Measurements from ENCODE around the gene LSM14A.
"Not testable (repeated sequence)": the region's sequence is repeated elsewhere in the genome, so short reads cannot be mapped to it uniquely, and the experiment has no call there.

Gene LSM14A

DNA sequence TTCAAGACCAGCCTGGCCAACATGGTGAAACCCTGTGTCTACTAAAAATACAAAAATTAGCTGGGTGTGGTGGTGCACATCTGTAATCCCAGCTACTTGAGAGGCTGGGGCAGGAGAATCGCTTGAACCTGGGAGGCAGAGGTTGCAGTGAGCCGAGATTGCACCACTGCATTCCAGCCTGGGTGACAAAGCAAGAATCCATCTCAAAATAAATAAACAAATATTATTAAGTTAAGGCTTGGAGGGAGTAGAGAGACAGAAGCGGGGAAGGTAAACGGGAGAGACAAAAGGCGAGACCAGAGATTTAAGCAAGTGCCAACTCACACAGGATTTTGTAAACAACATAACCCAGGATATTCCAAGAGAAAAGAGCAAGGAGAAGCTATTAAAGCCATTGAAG, 12.8 kb upstream of the LSM14A start:
- not testable (repeated sequence) for DNase-seq

GRCh38 chr19:34161902-34162301, 10.4 kb upstream of the LSM14A start:
- DNase-seq: not testable (repeated sequence)

GRCh38 chr19:34165295-34165738, 7.0 kb upstream of the LSM14A start:
- no peak for DNase-seq

- DNase-seq: not testable (repeated sequence)
Observed at GRCh38 chr19:34169475-34170199, 2.7 kb upstream of the LSM14A start.

DNA sequence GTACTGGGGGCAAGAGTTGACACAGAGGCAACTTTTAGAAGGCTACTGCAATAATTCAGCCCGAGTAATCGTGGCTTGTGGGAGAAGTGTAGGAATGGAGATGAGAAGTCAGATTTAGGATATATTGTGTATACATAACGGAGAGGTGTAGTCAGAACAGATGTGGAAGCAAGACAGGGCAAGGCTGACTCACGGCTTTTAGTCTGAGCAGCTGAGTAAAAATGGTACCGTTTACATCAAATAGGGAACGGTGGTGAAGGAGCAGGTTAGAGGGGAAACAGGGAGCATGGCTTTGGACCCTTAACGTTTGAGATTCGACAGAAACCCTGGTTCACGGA, 796 bp upstream of the LSM14A start:
- no peak for DNase-seq

GRCh38 chr19:34172661-34173192, 423 bp downstream of the LSM14A start:
- no peak for DNase-seq

- no peak for DNase-seq
Observed at GRCh38 chr19:34173193-34173956, 1.1 kb downstream of the LSM14A start.

DNA sequence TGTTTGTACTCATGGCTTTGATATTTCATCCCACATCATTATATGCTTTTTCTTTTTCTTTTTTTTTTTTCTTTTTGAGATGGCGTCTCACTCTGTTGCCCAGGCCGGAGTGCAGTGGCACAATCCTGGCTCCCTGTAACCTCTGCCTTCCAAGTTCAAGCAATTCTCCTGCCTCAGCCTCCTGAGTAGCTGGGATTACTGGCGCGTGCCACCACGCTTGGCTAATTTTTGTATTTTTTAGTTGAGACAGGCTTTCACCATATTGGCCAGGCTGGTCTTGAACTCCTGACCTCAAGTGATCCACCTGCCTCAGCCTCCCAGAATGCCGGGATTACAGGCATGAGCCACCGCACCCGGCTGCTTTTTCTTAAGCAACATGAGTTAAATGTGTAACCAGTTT, 2.9 kb downstream of the LSM14A start:
- DNase-seq: not testable (repeated sequence)

- no peak for DNase-seq
Observed at GRCh38 chr19:34176581-34176980, 4.3 kb downstream of the LSM14A start.

DNA sequence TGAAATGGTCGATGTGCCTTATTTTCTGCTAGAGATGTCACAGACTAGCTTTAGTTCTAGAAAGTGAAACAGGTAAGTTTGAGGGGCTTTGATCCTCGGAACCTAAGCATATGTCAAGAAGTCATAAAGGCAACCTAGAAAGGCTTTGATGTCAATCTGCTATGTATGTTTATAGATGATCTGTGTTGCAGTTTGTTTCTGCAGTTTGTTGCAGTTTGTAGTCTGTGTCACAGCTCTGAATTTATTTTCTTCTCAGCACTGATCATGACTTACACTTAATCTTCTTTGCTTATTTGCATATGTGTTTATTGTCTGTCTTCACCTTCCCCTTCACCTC, 5.9 kb downstream of the LSM14A start:
- DNase-seq: no peak

GRCh38 chr19:34179066-34179465, 6.8 kb downstream of the LSM14A start:
- DNase-seq: no peak

GRCh38 chr19:34180273-34180672, 8.0 kb downstream of the LSM14A start:
- DNase-seq: no peak

GRCh38 chr19:34180709-34181108, 8.4 kb downstream of the LSM14A start:
- no peak for DNase-seq

GRCh38 chr19:34181111-34181864, 9.0 kb downstream of the LSM14A start:
- DNase-seq: no peak

DNA sequence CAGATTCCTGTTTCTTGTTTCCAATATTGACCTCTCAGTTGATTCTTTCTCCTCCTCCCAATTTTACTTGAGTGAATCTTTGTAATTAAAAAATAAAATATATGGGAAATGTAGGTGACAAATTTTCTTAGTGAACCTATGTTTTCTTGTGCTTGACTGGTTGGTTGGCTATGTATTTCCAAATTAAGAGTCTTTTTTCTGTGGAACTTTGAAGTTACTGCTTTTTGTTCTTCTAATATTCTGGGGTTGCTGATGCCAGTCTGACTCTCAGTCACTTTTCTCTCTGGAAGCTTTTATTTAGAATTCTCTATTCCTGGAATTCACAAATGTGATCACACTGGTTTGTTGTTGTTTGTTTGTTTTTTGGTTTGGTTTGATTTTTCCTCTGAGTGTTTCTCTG, 9.8 kb downstream of the LSM14A start:
- DNase-seq: no peak

- DNase-seq: no peak
Observed at GRCh38 chr19:34184880-34185491, 12.7 kb downstream of the LSM14A start.

- DNase-seq: no peak
Observed at GRCh38 chr19:34186205-34186604, 13.9 kb downstream of the LSM14A start.

- DNase-seq: no peak
Observed at GRCh38 chr19:34187011-34187410, 14.7 kb downstream of the LSM14A start.

DNA sequence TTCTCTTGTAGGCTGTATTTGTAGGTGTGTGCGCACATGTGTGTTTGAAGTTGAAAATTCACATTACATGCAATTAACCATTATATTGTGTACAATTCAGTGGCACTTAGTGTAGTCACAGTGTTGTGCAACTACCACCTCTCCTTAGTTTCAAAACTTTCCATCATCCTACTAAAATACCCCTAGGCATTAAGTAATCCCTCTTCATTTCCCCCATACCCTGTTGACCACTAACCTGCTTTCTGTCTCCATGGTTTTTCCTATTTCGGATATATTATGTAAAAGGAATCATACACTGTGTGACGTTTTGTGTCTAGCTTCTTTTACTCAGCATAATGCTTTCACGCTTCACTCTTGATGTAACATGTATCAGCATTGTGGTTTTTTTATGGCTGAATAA, 16.1 kb downstream of the LSM14A start:
- DNase-seq: no peak

- no peak for DNase-seq
Observed at GRCh38 chr19:34189199-34189916, 17.1 kb downstream of the LSM14A start.

DNA sequence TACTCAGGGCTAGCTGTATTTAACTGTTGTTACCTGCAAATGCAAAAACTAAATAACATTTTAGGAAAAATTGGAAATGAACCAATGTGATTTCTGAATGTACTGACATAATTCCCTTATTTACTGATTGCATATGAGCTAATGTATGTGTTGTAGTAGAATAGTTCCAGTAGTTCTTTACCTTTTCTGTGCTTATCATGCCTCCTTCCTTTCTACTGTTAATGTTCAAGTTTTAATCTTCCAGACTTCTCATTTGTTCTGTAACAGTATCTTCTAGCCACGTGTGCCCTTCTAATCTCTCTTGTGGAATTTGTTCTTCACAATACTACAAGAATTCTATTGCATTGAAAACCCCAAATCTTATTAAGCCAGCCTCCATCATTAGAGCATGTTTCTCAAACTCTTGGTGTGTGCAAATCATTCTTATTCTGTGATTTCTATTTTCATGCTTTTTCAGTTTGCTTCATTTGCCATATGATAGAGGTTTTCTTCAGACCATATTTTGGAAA, 17.7 kb downstream of the LSM14A start:
- no peak for DNase-seq

DNA sequence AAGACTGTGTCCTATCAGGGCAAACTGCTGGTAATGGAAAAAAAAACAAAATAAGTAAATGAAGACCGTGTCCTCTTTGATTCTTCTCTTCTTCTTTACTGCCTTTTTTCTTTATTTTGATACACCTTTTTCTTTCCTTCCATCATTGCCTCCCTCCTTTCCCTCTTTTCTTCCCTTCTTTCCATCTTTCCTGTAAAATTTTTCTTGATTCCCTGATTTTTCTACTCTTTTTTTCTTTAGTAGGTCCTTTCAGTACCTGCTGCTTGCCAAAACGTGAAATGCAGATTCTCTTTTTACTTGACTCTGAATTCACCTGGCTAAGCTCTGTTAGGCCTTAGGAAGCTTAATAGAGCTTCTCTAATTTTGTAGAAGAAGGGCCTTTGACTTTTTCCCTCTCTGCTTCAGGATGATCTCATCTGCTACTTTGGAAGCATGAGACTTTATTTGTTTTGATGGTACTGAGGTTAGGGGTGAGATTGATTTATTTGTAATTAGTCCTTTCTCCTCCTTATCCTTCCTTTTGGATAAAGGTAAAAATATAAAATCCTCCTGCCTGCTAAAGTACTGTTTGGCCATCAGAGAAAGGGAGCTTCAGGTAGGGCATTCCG, 19.2 kb downstream of the LSM14A start:
- no peak for DNase-seq
